ENCODE measurements around the gene F2RL3. TPM values are rescaled to one million over a fixed set of nuclear protein-coding genes. Genes with fewer than 3 reads are reported as not detected.

F2RL3 gene
- total and polyA plus RNA-seq, 9 of the 15 experiments (the other 6 are each of a cell fraction or from before 2014, with no cell fraction given) = 1.4 to 27.6 (median 11.9) TPM

DNA sequence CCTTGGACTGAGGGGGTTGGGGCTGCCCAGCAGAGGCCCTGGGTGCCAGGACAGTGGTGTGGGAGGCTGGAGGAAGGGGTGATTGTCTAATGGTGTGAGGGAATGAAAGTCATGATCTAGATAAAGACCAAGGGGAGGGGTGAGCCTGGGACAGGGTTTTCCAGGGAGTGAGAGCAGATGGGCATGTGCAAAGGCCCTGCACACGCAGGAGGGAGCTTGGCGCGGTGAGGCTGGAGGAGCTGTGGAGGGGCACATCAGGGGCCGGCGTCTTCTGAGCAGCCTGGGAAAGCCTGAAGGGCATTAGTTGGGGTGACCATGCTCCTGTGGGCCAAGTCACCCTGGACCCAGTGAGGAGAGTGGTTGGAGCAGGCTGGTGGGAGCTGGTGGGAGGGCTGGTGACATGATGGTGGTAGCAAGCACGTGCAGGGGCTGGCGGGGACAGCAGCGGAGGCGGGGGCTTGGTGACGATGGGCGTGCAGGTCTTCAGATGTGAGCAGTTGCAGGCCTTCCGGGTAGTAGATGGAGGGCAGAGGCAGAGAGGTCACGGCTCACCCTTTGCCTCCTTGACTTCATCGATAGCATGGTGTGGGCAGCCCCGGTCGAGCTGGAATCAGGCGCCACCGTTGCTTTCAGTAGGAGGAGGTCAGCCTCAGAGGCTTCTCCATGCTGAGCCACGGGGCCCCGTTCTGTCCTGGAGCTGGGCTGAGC, 20.2 kb upstream of the F2RL3 start (continued):
- TF ChIP-seq BCL6 (CRISPR knock-in tag; IDR thresholded peaks at IDR 0.05) (no peak), BCLAF1 (IDR thresholded peaks at IDR 0.05; ENCODE audit: borderline replicate concordance in 1 of 2, control insufficient read depth in 1 of 2, low read depth in 2 of 2, low read length in 1 of 2) (no peak), KDM4B (IDR thresholded peaks at IDR 0.05; ENCODE audit: borderline replicate concordance in 2 of 2, low read depth in 1 of 2) (no peak), ZBTB26 (CRISPR knock-in tag; IDR thresholded peaks at IDR 0.05) (no peak), CREB1 (IDR thresholded peaks at IDR 0.05) (no peak), CREB1 (CRISPR knock-in tag; IDR thresholded peaks at IDR 0.05) (no peak), ZNF133 (CRISPR knock-in tag; IDR thresholded peaks at IDR 0.05) (no peak)
- TF ChIP-seq, protein P1, sequence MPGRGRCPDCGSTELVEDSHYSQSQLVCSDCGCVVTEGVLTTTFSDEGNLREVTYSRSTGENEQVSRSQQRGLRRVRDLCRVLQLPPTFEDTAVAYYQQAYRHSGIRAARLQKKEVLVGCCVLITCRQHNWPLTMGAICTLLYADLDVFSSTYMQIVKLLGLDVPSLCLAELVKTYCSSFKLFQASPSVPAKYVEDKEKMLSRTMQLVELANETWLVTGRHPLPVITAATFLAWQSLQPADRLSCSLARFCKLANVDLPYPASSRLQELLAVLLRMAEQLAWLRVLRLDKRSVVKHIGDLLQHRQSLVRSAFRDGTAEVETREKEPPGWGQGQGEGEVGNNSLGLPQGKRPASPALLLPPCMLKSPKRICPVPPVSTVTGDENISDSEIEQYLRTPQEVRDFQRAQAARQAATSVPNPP (IDR thresholded peaks at IDR 0.05; ENCODE audit: borderline replicate concordance, insufficient read depth, insufficient read length) = no peak
